GM12891 (cell line): ENCODE results near the gene OTOGL.

Source experiments
- DNase-seq: peaks from one replicate; pipeline ENCODE4 v3.0.0; 2011; ENCODE audit warnings: low spot score; ENCODE audit not compliant: insufficient read length
- FAIRE-seq: peaks from 2 replicates; lab custom pipeline; 2011; peaks lifted over from hg19 to GRCh38; lab: Jason Lieb, UNC
- PAX5 ChIP-seq: IDR thresholded peaks from 2 replicates; pipeline ENCODE4 v1.6.1; 2011; ENCODE audit warnings: low read length, moderate library complexity, mild to moderate bottlenecking; ENCODE audit not compliant: insufficient read depth, severe bottlenecking
- POLR2A ChIP-seq: IDR thresholded peaks from 2 replicates; pipeline ENCODE4 v1.6.1; 2011; ENCODE audit warnings: low read depth, low read length, control low read depth
- POLR2AphosphoS5 ChIP-seq: IDR thresholded peaks from 2 replicates; pipeline ENCODE4 v1.6.1; 2011; ENCODE audit warnings: low read depth, low read length, control low read depth
- POU2F2 ChIP-seq: IDR thresholded peaks from 2 replicates; pipeline ENCODE4 v1.6.1; 2011; ENCODE audit warnings: low read depth, mild to moderate bottlenecking, control low read depth, low read length, moderate library complexity
- SPI1 ChIP-seq: IDR thresholded peaks from 2 replicates; pipeline ENCODE4 v1.6.1; 2011; ENCODE audit warnings: low read depth, low read length, control low read depth
- TAF1 ChIP-seq: IDR thresholded peaks from 2 replicates; pipeline ENCODE4 v1.6.1; 2011; ENCODE audit warnings: low read depth, low read length, control low read depth

OTOGL gene

GRCh38 chr12:80192087-80192486, 92.8 kb downstream of the OTOGL start:
- DNase-seq (no peak), FAIRE-seq (no peak)
- TF ChIP-seq TAF1 (no peak), POU2F2 (no peak), PAX5 (no peak), POLR2AphosphoS5 (no peak), POLR2A (no peak), SPI1 (no peak)

GRCh38 chr12:80193865-80194264, 94.5 kb downstream of the OTOGL start:
- FAIRE-seq, result no peak
- DNase-seq, result no peak
- no peak for TF ChIP-seq POLR2AphosphoS5
- TF ChIP-seq PAX5, result no peak
- no peak for TF ChIP-seq POLR2A
- no peak for TF ChIP-seq TAF1
- TF ChIP-seq SPI1, result no peak
- TF ChIP-seq POU2F2, result no peak

DNA sequence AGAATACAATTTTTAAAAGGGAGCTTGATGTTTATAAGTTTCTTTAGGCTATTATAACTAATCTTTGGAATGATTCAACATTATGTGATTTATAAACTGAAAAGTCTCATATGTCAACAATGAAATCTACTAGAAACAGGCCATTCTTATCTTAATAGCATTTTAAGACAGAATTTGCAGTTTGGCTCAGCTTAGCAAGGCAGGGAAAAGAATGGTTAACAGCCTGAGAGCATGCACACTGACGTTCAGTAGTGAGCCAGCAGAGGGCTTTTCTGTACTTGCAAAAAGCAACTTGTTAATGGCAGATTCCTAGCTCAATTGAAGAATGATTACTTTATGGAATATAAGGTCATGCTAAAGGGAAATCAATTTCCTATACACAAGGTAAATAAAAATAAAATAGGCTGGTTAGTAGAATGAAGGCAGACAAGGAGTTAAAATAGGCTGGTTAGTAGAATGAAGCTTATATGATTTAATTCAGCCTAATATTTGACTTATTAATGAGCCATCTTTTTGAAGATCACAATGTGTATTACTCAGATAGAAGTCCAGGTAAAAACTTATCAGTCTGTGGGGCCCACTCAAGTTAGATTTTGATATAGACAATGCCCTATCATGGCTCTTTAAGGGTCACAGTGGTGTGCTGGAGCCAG, 95.9 kb downstream of the OTOGL start:
- DNase-seq (no peak), FAIRE-seq (no peak)

DNA sequence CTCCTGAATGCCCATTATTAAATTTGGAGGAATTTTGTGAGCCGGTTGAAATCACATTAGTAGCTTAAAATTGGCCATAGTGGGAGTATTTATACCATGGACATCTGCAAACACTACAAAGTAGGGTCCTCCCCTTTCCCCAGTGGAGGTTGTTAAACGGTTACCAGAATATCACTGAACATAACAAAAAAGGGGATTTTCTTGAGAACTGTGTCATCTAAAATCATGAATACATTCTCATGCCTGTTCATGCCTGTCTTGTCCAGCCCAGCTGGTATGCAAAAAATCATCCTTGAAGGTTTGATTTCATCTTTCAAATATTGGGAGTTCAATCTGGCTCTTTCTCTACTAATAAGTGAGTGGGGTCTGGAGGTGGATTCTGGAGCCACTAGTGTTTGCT, 96.4 kb downstream of the OTOGL start:
- FAIRE-seq, result no peak
- DNase-seq, result no peak
- TF ChIP-seq SPI1, result no peak
- TF ChIP-seq POLR2A, result no peak

More for the DNA sequence above, 95.9 kb downstream of the OTOGL start:
- no peak for TF ChIP-seq TAF1
- TF ChIP-seq POLR2A, result no peak
- TF ChIP-seq POLR2AphosphoS5, result no peak
- TF ChIP-seq PAX5, result no peak
- no peak for TF ChIP-seq POU2F2
- TF ChIP-seq SPI1, result no peak

DNA sequence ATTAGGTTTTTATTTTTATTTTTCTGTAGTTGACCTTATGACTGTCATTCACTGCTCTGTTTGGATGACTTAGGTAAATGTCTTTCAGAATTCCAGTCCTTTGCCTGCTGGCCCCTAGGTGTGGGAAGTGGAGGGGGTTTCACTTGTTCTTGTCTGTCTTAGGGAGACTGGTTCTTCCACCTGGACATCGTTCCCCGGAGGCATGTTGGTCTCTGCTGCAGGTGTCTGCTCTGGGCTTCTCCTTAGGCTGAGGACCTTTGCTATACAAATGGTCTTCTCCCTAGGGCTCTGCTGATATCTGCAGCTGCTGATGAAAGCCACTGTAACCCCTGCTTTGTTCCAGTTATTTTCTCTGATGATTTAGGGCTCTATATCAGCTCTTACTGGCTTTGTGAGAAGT, 97.1 kb downstream of the OTOGL start:
- no peak for TF ChIP-seq POLR2AphosphoS5
- TF ChIP-seq POLR2A, result no peak
- TF ChIP-seq PAX5, result no peak
- no peak for TF ChIP-seq SPI1
- TF ChIP-seq POU2F2, result no peak
- no peak for TF ChIP-seq TAF1
- no peak for FAIRE-seq
- DNase-seq, result no peak

GRCh38 chr12:80198782-80199337, 99.5 kb downstream of the OTOGL start:
- TF ChIP-seq POLR2A, result no peak
- no peak for TF ChIP-seq POU2F2
- TF ChIP-seq PAX5, result no peak
- no peak for TF ChIP-seq POLR2AphosphoS5
- TF ChIP-seq SPI1, result no peak
- no peak for TF ChIP-seq TAF1
- DNase-seq, result no peak
- no peak for FAIRE-seq

- no peak for DNase-seq
- FAIRE-seq, result no peak
Observed at GRCh38 chr12:80199931-80200330, 100.6 kb downstream of the OTOGL start.

DNA sequence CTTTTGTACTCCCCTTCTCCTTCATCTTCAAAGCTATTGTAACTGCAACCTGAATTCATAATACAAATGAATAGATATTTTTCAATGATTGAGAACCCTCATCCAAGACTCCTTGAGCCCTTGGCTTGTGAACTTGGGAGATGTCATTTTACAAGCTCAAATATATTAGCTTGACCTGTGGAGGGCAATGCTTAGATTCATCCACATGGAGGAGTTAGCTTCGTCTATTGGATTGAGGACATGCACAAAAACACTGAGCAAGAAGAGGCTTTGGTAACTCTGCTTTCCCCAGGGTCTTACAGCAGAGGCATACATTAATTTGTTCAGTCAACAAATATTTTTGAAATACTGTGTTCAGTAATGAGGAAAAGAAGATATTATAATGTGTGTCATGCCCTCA, 101.1 kb downstream of the OTOGL start:
- TF ChIP-seq POLR2AphosphoS5 (no peak), TAF1 (no peak), SPI1 (no peak), POU2F2 (no peak), POLR2A (no peak), PAX5 (no peak)
- DNase-seq, result no peak
- FAIRE-seq, result no peak

More at GRCh38 chr12:80199931-80200330, 100.6 kb downstream of the OTOGL start:
- no peak for TF ChIP-seq POLR2AphosphoS5
- TF ChIP-seq PAX5, result no peak
- no peak for TF ChIP-seq TAF1
- TF ChIP-seq POLR2A, result no peak
- TF ChIP-seq POU2F2, result no peak
- TF ChIP-seq SPI1, result no peak

GRCh38 chr12:80201908-80202307, 102.6 kb downstream of the OTOGL start:
- FAIRE-seq (no peak), DNase-seq (no peak)
- TF ChIP-seq POLR2A, result no peak
- no peak for TF ChIP-seq PAX5
- no peak for TF ChIP-seq POLR2AphosphoS5
- TF ChIP-seq POU2F2, result no peak
- no peak for TF ChIP-seq SPI1
- TF ChIP-seq TAF1, result no peak
